ENCODE data around the gene ZNF521. TPM values are rescaled to one million over a fixed set of nuclear protein-coding genes. Genes with fewer than 3 reads are reported as not detected.

The ZNF521 gene
- total RNA-seq, 1 donor from 2014 or later, result 75.1 TPM

DNA sequence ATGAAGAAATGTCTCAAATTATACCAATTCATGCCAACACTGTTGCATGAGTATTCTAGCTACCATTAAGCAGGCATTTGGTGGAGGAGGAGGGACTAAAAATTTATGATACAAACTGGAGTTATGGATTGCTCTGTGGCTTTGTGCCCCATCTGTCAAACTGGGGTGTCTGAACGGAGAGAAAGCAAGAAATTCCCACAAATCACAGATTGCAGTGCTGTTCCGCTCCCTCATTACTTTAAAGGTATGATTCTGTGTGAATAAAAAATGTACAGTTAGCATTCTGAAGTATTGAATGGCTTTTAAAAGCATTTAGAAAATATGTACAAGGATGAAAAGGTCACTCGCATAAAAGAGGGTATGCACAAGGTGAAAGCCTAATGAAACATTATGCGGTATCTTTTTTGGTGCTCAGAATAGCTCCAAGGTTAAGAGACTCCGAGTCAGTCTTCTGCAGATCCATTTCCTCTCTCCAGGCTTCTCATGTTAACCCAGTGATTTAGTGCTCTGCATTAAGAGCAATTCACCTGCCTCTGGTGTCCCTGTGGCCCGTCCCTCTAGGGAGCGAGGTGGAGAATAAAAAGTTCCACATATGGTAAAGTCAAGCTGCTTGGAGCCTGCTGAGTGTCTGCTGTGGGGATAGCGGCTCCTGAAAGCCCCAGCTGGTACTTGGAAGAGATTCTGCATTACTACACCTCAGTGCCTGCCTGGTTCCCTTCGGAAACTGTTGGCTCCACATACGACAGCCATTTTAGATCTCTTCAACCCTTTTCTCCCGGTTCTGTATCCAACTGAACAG lies 184.2 kb downstream of the ZNF521 start:
- peaks cover 3% of the 10 kb centered on the region for H3K27me3 Mint-ChIP-seq
- H3K36me3 Mint-ChIP-seq, result no peaks in the 10 kb centered on the region
- no peak for DNase-seq (ENCODE audit: extremely low spot score, unreplicated experiment)
- no peak overlapping the region for H3K27ac Mint-ChIP-seq
- no peaks in the 10 kb centered on the region for H3K9me3 Mint-ChIP-seq
- TF ChIP-seq, protein P1, sequence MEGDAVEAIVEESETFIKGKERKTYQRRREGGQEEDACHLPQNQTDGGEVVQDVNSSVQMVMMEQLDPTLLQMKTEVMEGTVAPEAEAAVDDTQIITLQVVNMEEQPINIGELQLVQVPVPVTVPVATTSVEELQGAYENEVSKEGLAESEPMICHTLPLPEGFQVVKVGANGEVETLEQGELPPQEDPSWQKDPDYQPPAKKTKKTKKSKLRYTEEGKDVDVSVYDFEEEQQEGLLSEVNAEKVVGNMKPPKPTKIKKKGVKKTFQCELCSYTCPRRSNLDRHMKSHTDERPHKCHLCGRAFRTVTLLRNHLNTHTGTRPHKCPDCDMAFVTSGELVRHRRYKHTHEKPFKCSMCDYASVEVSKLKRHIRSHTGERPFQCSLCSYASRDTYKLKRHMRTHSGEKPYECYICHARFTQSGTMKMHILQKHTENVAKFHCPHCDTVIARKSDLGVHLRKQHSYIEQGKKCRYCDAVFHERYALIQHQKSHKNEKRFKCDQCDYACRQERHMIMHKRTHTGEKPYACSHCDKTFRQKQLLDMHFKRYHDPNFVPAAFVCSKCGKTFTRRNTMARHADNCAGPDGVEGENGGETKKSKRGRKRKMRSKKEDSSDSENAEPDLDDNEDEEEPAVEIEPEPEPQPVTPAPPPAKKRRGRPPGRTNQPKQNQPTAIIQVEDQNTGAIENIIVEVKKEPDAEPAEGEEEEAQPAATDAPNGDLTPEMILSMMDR (conservative IDR thresholded peaks at IDR 0.05), result no peak
- H3K4me1 Mint-ChIP-seq (ENCODE audit: unreplicated experiment), result peaks cover 36% of the 10 kb centered on the region
- no peak overlapping the region for H3K4me3 Mint-ChIP-seq

DNA sequence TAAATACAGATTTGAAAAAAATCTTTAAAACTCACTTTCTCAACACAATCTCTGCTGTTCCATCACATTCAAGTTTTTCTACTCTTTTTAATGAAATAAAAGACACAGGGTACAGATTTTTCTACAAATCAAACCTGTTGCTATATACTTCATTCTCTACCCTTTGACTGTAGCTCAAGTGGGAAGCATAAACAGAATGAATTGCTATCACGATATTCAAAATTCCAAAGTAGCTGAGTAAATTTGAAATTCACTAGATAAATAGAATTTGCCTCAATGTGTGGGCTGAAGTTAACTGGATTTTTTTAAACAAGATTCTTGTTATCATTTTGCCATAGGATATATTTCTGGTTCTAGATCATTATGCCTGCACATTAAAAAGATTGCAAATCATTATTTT lies 185.9 kb downstream of the ZNF521 start:
- Mint-ChIP-seq H3K9me3 (no peaks in the 10 kb centered on the region), H3K36me3 (no peaks in the 10 kb centered on the region), H3K27me3 (peaks cover 3% of the 10 kb centered on the region), H3K4me3 (no peak overlapping the region), H3K4me1 (ENCODE audit: unreplicated experiment) (peaks cover 36% of the 10 kb centered on the region), H3K27ac (no peak overlapping the region)
- TF ChIP-seq, protein P1 (conservative IDR thresholded peaks at IDR 0.05), result no peak
- DNase-seq (ENCODE audit: extremely low spot score, unreplicated experiment), result no peak

DNA sequence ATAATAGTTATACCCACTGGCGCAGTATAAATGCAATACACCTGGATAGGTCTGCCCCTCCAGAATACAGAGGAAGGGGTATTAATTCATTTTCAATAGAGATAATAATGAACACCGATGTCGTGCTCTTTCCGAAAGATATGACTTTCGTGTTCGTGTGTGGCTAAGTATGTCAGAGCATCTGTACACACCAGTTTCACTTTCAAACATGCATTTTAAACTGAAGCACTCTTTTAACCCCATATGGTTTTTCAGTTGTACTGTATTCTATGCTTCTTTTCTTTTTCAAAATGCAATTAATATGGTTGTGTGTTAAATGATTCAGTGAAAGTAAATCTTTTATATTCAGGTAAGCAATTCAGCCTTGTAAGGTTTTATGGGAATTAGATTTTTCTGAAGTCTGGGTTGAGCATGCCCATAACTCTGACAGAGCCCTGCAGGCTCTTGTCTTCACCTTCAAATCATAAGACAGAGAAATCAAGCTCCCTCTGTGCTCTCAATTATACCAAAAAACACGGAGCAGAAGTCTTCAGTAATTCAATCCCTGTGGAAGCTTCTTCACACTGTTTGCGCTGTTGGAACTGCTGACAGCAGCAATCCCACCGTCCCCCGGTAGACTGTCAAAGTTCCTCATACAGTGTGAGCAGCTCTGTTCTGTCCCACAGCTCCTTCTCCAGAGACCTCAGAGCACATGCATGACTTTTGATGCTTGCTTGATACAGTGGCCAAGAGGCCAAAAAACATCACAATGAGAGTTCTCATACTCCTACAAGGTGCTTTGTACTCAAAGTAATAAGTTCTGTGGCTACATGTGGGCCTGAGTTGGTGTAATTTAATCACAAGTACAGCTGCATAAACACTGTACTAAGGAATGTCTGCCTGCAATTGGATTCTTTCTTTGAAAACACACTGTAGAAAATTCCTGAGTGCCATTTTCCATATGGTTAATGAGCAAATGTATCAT lies 186.8 kb downstream of the ZNF521 start:
- Mint-ChIP-seq H3K9me3 (no peaks in the 10 kb centered on the region), H3K27me3 (peaks cover 3% of the 10 kb centered on the region), H3K4me1 (ENCODE audit: unreplicated experiment) (peaks cover 36% of the 10 kb centered on the region), H3K36me3 (no peaks in the 10 kb centered on the region), H3K4me3 (no peak overlapping the region), H3K27ac (no peak overlapping the region)
- DNase-seq (ENCODE audit: extremely low spot score, unreplicated experiment), result no peak
- TF ChIP-seq, protein P1 (conservative IDR thresholded peaks at IDR 0.05), result no peak

DNA sequence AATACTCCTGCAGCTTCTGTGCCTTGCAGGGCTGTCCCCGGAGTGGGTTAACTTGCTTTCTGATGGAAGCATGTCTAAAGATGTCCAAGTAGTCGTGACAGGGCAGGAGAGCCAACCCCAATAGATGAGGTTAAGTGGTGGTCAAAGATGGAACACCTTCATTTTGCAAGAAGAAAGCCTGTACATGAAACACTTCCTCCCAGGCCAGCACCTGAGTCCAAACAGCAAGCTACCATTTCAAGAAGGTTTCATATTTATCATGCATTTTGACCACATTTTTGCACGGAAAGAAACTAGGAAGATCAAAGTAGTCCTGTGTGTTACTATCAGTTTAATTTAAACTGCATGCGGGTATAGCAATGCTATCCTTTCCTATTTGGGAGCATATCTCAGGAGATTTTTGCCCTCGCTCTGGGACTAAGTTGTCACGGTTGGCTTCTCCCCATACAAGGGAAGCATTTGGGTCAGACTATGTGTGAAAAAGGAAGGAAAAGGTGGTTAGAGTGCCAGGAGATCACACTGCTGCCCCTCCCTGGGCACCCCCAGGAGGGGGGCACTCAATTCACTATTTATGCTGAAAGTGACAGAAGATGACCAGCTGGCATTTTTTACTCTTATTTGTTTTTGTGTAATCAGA lies 187.6 kb downstream of the ZNF521 start:
- Mint-ChIP-seq H3K36me3 (no peaks in the 10 kb centered on the region), H3K4me3 (no peak overlapping the region), H3K27ac (no peak overlapping the region), H3K9me3 (no peaks in the 10 kb centered on the region), H3K4me1 (ENCODE audit: unreplicated experiment) (peaks cover 36% of the 10 kb centered on the region), H3K27me3 (peaks cover 3% of the 10 kb centered on the region)
- no peak for DNase-seq (ENCODE audit: extremely low spot score, unreplicated experiment)
- TF ChIP-seq, protein P1 (conservative IDR thresholded peaks at IDR 0.05), result no peak

DNA sequence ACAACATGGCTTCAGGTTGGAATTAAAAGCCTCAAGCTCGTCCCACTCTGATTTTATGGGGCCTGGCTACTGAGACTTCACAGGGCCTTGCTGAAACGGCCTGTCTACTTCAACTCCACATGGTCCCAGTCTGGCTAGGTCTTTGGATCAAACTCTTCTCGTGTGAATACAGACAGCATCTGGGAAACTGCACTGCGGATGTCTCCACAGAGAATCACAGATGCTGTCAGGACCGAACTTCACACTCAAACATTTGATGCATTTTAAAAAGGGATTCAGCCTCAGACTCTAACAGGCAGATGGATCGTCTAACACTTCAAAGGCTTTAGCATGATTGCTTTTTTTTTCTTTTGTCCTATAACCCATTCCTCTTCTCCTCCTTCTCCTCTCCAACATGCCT lies 198.5 kb downstream of the ZNF521 start:
- no peak for DNase-seq (ENCODE audit: extremely low spot score, unreplicated experiment)
- Mint-ChIP-seq H3K36me3 (peaks cover 29% of the 10 kb centered on the region), H3K4me1 (ENCODE audit: unreplicated experiment) (no peaks in the 10 kb centered on the region), H3K9me3 (peaks cover 4% of the 10 kb centered on the region), H3K27ac (no peak overlapping the region), H3K4me3 (no peak overlapping the region), H3K27me3 (no peaks in the 10 kb centered on the region)
- TF ChIP-seq, protein P1 (conservative IDR thresholded peaks at IDR 0.05), result no peak
